Transverse colon (tissue), 4 donors: Measurements from ENCODE around the gene NME3. TPM values are rescaled to one million over a fixed set of nuclear protein-coding genes. Genes with fewer than 3 reads are reported as not detected.

Experiments used
- DNase-seq: peaks from one replicate; pipeline ENCODE4 v3.0.0-alpha.2; 2019
- H3K27ac ChIP-seq, 4 donors: fragments of 200-600 bp; sonication (generic); 2 replicates each; pipeline ENCODE4 v1.5.1; 2016 to 2018; ENCODE audit warnings: inconsistent platforms in 4 of 4
- H3K27me3 ChIP-seq: fragments of 200-600 bp; sonication (generic); 2 replicates; pipeline ENCODE4 v1.5.1; 2017; ENCODE audit warnings: inconsistent platforms
- H3K36me3 ChIP-seq, 4 donors: fragments of 200-600 bp; sonication (generic); 2 replicates each; pipeline ENCODE4 v1.5.1; 2017 to 2019; ENCODE audit warnings: inconsistent platforms in 4 of 4
- H3K4me1 ChIP-seq, 4 donors: fragments of 200-600 bp; sonication (generic); 2 replicates each; pipeline ENCODE4 v1.5.1; 2017 to 2020; ENCODE audit warnings: inconsistent platforms in 4 of 4
- H3K4me3 ChIP-seq, 4 donors: fragments of 200-600 bp; sonication (generic); 1 replicate in 1 of 4; 2 replicates in 3 of 4; pipeline versions ENCODE4 v1.5.1 to v1.6.1; 2017 to 2019; ENCODE audit warnings: inconsistent platforms in 4 of 4
- H3K9me3 ChIP-seq, 2 donors: fragments of 200-600 bp; sonication (generic); 2 replicates each; pipeline ENCODE4 v1.5.1; 2017 to 2019; ENCODE audit warnings: inconsistent platforms in 2 of 2
- EP300 ChIP-seq: sonication (generic); formaldehyde crosslinking; IDR thresholded peaks from one replicate; pipeline ENCODE4 v1.6.1; 2017; ENCODE audit warnings: antibody characterized with exemption, low read depth
- POLR2A ChIP-seq: fragments of 450-650 bp; IDR thresholded peaks from one replicate; pipeline ENCODE4 v1.6.1; 2016; ENCODE audit warnings: antibody characterized with exemption, mild to moderate bottlenecking, moderate library complexity
- POLR2AphosphoS5 ChIP-seq, 3 donors: sonication (generic); formaldehyde crosslinking; IDR thresholded peaks; one replicate each; pipeline ENCODE4 v1.6.1; 2016; ENCODE audit warnings: antibody characterized with exemption in 3 of 3
- WGBS, 2 donors: methylation state at CpG; one replicate each; pipeline ENCODE4 v1.1.5; 2018; ENCODE audit warnings: low coverage in 1 of 2; 5-methylcytosine and 5-hydroxymethylcytosine counted together
- in situ Hi-C, 4 donors: fragments of 200-750 bp; cut with MboI; loops; one replicate each; pipeline versions ENCODE4 v1.15.0 to v1.15.1; 2017; ENCODE audit warnings: low sequenced_read_pairs in 3 of 4, low pct_ligation_motif_present in 1 of 4, low pct_unique_long_range_greater_than_20kb in 1 of 4
- intact Hi-C: fragments of 100-400 bp; cut with DNase I; formaldehyde crosslinking; loops from one replicate; pipeline ENCODE4 v1.15.1; 2023; ENCODE audit warnings: low total_unique reads
- total RNA-seq, 4 donors: library from RNA; depleted of rRNA; stranded (reverse); fragments of >200 nt; gene quantifications; one replicate each; pipeline ENCODE4 v1.1.0, GENCODE V29; 2016
- TF ChIP-seq, protein P1 (sequence below), 5 experiments: fragments of 200-600 bp in 3 of 5; fragments of 450-650 bp in 2 of 5; sonication (generic) in 3 of 5; IDR thresholded peaks; 1 replicate in 2 of 5; 2 replicates in 3 of 5; pipeline ENCODE4 v1.5.1; 2016 to 2017; ENCODE audit warnings: antibody characterized with exemption in 5 of 5, inconsistent platforms in 3 of 5, mild to moderate bottlenecking in 2 of 5, moderate library complexity in 1 of 5

Gene NME3
- total RNA-seq, 4 donors from 2014 or later: 116 to 286 (median 132) TPM

DNA sequence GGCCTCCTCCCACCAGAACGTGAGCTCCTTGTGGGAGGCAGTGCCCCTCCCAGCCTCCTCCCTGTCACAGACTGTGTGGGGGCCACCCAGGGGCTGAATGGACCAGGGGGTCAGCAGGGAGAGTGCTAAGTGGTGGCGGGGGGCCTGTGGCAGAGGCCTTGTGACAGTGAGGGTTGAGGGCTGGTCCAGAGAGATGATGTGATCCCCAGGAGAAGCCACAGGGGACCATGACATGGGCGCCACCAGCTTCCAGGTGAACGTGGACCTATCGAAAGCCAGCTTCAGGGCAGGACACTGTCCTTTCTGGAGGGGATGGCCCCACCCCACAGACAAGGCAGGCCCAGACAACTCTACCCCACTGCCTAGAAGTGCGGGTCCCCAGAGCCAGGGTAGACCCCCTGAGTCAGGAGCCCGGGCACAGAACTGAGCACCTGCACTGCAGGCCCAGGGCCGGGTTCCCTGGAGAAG is 7.9 kb upstream of the NME3 start:
- intact Hi-C loops: no loop called here
- in situ Hi-C loops: no loop called here
- no peak for DNase-seq
- Histone ChIP-seq H3K27ac (no peak overlapping the region), H3K4me1 (peaks cover 13 to 31% (median 26%) of the 10 kb centered on the region in 4 donors), H3K36me3 (peaks cover 0 to 10% (median 5%) of the 10 kb centered on the region in 4 donors), H3K9me3 (no peaks in the 10 kb centered on the region), H3K4me3 (no peak overlapping the region), H3K27me3 (no peaks in the 10 kb centered on the region)
- TF ChIP-seq POLR2AphosphoS5 (IDR thresholded peaks at IDR 0.05) (no peak), EP300 (no peak), POLR2A (no peak)
- TF ChIP-seq, protein P1, sequence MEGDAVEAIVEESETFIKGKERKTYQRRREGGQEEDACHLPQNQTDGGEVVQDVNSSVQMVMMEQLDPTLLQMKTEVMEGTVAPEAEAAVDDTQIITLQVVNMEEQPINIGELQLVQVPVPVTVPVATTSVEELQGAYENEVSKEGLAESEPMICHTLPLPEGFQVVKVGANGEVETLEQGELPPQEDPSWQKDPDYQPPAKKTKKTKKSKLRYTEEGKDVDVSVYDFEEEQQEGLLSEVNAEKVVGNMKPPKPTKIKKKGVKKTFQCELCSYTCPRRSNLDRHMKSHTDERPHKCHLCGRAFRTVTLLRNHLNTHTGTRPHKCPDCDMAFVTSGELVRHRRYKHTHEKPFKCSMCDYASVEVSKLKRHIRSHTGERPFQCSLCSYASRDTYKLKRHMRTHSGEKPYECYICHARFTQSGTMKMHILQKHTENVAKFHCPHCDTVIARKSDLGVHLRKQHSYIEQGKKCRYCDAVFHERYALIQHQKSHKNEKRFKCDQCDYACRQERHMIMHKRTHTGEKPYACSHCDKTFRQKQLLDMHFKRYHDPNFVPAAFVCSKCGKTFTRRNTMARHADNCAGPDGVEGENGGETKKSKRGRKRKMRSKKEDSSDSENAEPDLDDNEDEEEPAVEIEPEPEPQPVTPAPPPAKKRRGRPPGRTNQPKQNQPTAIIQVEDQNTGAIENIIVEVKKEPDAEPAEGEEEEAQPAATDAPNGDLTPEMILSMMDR (IDR thresholded peaks at IDR 0.05): no peak
- WGBS, 2 donors: 81 to 100% methylated on average over 1 to 8 of the region's 8 CpGs

DNA sequence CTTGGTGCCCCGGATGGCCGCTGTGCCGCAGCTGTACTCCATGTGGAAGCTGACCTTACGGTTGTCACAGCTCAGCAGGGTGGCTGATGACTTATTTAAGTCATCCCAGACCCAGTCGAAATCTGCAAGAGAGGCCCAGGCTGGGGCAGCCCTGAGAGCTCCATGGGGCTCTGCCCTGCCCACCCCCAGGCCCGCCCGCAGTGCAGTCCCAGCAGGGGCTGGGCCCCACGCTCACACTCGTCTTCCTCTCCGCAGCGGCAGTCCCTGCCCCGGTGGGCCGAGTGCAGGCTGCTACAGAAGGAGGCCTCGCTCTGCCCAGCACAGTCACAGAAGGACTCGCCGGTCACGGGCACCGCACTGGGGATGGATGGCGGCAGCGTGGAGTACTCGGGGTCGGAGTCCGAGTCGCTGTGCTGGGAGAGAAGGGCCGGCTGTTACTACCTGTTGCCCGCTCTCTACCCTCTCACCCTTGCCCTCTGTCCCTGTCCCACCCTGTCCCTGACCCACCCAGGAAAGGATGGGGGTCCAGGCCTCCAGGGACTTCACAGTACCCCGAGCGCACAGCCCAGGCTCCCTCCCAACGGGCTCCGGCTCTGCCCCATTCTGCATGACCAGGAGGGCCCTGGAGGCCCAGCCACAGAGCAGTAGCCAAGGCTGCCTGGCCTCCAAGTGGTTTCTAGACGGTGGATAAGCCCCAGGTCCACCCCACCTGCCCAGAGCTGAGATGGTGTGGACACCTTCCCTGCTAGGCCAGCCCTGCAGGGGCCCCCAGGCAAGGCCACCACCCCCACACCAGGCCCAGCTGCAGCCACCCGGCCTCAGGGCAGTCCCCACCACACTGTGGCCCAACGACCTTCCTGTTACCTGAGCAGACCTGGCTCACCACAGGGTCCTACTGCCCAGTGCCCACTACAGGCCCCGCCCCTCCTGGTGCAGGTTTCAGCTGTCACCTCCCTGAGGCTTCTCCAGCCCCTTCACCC is 7.1 kb upstream of the NME3 start:
- in situ Hi-C loops: no loop called here
- intact Hi-C loops: no loop called here
- no peaks in the 10 kb centered on the region for H3K27me3 ChIP-seq
- H3K9me3 ChIP-seq: no peaks in the 10 kb centered on the region
- 85% methylated on average over 34 of the region's 34 CpGs; no CpG with 5 or more reads in 1 of the 2 donors for WGBS, 2 donors
- no peak overlapping the region for H3K27ac ChIP-seq
- peak; percentile 10 for DNase-seq
- H3K4me3 ChIP-seq: no peak overlapping the region
- TF ChIP-seq POLR2AphosphoS5 (IDR thresholded peaks at IDR 0.05) (peak in 1 of 3 donors; percentile 13), POLR2A (no peak)
- peaks cover 0 to 10% (median 5%) of the 10 kb centered on the region in 4 donors for H3K36me3 ChIP-seq
- H3K4me1 ChIP-seq: peaks cover 17 to 34% (median 26%) of the 10 kb centered on the region in 4 donors

DNA sequence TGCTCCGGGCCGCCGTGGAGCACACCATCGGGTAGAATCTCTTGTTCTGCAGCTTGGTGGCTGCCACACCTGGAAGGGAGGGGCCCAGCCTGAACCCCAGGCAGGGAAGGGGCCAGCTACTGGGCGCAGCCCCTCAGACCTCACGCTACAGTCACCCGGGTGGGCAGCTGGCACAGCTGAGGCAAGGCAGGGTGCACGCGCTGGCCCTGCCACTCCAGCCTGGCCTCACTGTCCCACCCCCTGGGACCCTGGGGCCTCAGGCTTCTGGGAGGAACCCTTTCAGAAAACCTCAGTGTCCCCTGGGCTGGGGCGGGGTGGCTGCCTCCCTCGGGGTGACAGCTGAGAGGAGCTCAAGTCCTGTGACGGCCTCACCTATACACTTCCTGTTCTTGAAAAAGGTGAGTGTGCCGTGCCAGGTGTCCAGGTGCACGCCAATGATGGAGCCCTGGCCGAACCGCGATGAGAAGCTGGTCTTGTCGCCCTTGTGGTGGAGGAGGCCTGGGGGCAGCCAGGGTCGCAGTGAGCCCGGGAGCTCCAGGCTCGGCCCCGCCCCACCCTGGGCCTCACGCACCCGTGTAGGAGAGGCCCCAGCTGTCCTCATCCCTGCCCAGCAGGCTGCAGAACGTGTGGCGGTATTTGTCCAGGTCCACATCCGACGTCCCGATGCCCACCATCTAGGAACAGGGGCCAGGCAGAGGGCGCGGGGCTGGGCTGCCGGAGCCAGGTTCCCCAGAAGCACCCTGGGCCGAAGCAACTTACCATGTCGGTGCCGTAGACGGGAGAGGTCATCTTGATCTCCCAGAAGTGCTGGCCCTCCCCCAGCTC is 6.2 kb upstream of the NME3 start:
- intact Hi-C loops: no loop called here
- Histone ChIP-seq H3K4me3 (no peak overlapping the region), H3K27me3 (no peaks in the 10 kb centered on the region), H3K36me3 (peaks cover 0 to 10% (median 5%) of the 10 kb centered on the region in 4 donors), H3K27ac (no peak overlapping the region), H3K9me3 (no peaks in the 10 kb centered on the region), H3K4me1 (peaks cover 17 to 36% (median 24%) of the 10 kb centered on the region in 4 donors)
- no peak for DNase-seq
- peak in 1 of 3 donors; percentile 27 for TF ChIP-seq POLR2AphosphoS5 (IDR thresholded peaks at IDR 0.05)
- TF ChIP-seq EP300: no peak
- 76% methylated on average over 19 of the region's 36 CpGs; no CpG with 5 or more reads in 1 of the 2 donors for WGBS, 2 donors
- in situ Hi-C loops: no loop called here

DNA sequence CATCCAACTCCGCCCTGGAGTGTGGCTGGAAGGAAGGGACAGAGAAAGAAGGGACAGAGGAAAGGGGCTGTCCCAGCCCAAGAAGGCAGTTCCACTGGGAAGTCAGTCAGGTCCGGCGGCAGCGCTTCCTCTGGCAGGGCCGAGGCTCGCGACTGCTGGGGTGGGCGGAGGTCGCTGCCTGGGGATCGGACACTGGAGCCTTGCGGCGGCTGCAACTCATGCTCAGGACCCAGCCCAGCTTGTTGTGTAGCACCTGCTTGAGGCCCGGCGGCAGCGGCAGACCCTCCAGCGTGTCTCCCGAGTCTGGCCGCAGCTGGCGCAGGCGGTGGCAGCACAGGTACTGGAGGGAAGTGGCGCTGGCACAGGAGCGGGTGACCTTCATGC is 5.6 kb upstream of the NME3 start:
- WGBS, 2 donors: 91% methylated on average over 19 of the region's 22 CpGs; no CpG with 5 or more reads in 1 of the 2 donors
- Histone ChIP-seq H3K27me3 (no peaks in the 10 kb centered on the region), H3K27ac (no peak overlapping the region), H3K9me3 (no peaks in the 10 kb centered on the region), H3K36me3 (peaks cover 0 to 10% (median 5%) of the 10 kb centered on the region in 4 donors), H3K4me1 (peaks cover 17 to 41% (median 28%) of the 10 kb centered on the region in 4 donors), H3K4me3 (no peak overlapping the region)
- in situ Hi-C loops: no loop called here
- DNase-seq: no peak
- intact Hi-C loops: no loop called here
- TF ChIP-seq EP300 (no peak), POLR2AphosphoS5 (IDR thresholded peaks at IDR 0.05) (no peak), POLR2A (no peak)
- TF ChIP-seq, protein P1 (IDR thresholded peaks at IDR 0.05): no peak
